ENCODE results near the gene FRRS1L.
A peak's percentile ranks its signal among the peaks of the same experiment; 100 is the strongest.
"Not testable (repeated sequence)": the region's sequence is repeated elsewhere in the genome, so short reads cannot be mapped to it uniquely, and the experiment has no call there.

Gene FRRS1L

DNA sequence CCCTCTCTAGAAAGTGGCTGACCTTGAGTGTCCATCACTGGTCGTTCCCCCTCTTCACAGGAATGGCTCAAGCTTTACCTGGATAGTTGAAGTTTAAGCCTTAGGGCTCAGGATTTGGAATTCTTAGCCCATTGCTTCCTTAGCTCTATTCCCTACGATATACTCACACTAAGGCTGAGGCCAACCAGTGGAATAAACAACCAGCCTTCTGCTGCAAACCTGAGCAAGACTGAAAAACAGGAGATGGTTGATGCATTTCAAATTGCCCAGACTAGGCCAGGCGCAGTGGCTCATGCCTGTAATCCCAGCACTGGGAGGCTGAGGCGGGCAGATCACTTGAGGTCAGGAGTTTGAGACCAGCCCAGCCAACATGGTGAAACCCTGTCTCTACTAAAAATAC lies 40.4 kb downstream of the FRRS1L start:
- not testable (repeated sequence) for DNase-seq

DNA sequence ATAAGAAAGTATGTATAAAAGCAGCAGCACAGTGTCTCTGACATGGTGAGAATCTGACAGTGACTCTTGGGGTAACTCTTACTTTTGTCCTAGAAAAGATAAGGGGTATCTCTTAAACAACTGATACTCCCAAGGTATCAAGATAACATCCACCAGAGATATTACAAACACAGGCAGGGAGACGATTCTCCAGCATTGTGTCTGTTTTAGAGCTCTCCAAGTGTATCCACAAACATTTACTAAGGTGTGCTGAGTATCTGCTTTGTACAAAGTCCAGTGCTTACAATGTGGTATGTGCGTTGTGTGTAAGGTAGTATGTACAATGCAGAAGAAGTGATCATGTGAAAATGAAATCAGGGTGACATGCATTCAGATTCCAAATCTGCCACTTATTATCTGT lies 42.9 kb downstream of the FRRS1L start:
- DNase-seq, result no peak

DNA sequence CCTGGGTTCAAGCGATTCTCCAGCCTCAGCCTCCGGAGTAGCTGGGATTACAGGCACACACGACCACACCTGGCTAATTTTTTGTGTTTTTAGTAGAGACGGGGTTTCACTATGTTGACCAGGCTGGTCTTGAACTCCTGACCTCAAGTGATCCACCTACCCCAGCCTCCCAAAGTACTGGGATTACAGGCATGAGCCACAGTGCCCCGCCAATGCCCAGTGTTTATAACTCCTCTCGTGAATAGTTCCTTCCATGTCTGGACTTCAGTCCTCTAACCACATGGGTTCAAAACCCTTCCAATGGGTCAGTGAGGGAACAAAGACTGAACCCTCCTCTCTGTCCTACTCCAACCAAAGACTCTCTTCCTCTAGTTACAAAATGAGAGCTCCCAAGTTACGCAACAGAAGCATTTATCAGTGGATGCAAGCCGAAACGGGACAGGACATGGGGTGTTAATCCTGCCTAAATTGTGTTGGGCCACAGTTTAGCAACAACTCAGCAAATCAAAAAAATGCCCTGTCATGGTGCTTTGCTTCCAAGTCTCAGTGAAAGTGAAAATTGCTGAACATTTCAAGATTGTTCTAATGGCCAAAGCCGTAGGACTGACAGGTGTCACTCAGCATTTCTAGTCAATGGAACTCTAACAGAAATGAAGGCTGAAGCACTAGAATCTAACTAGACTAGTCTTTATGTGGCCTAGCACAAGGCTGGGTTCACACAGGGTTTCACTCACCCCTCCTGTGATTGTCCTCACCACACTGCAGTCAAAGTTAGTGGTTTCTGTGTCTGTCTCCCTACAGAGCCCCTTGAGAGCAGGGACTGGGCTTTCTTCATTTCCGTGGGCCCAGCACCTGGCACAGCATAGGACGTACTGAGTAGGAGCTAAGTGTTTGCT lies 44.1 kb downstream of the FRRS1L start:
- no peak for DNase-seq

DNA sequence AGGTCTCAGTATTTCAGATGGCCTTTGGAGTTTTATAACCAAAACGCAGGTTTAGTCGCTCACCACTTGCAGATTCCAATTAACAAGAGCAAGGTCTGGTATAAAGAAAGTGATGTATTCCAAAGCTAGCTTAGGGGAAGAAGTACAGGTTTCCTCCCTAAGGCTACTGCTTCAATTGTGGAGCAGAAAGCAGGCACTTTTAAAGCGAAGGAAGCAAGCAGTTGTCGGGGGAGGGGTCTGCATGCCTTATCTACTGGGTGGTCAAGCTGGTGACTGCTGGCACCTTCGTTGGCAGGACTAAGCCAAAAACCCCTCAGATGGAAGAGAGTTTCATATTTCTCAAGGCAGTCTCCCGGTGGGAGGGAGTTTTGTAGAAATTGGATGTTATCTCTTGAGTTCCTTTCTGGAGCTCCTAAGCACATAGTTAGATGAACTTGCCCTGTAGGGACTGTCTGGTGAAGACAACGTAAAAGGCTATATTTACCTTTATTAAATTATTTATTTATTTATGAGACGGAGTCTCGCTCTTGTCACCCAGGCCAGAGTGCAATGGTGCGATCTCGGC lies 45.7 kb downstream of the FRRS1L start:
- no peak for DNase-seq

DNA sequence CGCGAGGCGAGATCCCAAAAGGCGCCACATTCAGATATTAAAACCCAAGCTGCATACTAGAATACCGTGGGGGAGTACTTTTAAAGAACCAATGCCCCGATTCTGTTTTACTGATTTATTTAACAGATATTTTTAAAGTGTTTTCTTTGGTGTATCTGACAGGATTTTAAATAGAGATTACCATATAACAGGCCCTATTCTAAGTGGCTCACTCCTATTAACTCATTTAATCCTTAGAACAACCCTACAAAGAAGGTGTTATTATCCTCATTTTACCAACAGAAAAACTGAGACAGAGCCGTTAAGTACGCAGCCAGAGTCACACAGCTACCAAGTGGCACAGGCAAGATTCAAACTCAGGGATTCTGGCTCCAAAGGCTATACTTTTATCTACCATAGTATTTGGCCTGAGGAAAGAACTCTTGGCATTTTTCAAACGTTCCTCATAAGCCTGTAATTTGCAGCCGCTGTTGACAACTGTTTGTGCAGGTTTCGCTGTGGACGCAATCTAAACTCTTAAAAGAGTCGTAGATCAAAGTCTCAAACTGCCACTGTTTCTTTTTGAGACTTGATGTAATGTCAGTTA lies 46.8 kb downstream of the FRRS1L start:
- DNase-seq, result no peak

DNA sequence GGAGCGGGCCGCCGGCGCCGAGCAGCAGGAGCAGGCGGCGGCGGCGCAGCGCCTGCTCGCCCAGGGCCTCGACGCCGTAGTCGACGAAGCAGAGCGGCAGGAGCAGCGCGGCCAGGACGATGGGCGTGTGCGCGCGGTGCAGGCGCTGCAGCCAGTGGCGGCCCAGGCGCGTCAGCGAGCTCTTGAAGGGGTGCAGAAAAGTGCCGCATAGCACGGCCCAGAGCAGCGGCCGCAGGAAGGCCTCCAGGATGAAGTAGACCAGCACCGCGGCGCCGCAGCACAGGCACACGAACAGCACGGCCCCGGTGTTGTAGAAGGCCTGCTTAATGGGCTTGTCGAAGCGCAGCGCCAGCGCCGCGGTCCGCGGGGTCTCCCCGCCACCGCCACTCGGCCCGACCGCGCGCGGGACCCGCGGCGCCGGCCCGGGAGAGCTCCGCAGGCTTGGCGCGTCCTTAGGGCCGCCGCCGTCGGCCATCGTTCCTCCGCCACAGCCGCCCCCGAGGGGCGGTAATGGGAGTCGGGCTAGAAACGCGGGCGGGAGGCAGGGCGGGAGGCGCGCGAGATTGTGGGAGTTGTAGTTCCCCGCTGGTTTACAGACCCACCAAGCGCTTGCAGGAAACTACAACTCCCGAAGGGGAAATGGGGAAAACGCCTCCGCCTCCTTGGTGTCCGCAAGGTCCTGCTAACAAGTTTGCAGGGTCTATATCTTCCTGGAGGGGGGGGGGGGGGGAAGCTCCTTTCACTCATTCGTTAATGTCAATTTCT lies 47.4 kb downstream of the FRRS1L start, which contains the start of gene TMEM245:
TMEM245 (minus strand) TSS at position 509 of the 765 bp plus-strand sequence; CDS start at position 475, 34 bp downstream.
- peak; percentile 92 for DNase-seq

DNA sequence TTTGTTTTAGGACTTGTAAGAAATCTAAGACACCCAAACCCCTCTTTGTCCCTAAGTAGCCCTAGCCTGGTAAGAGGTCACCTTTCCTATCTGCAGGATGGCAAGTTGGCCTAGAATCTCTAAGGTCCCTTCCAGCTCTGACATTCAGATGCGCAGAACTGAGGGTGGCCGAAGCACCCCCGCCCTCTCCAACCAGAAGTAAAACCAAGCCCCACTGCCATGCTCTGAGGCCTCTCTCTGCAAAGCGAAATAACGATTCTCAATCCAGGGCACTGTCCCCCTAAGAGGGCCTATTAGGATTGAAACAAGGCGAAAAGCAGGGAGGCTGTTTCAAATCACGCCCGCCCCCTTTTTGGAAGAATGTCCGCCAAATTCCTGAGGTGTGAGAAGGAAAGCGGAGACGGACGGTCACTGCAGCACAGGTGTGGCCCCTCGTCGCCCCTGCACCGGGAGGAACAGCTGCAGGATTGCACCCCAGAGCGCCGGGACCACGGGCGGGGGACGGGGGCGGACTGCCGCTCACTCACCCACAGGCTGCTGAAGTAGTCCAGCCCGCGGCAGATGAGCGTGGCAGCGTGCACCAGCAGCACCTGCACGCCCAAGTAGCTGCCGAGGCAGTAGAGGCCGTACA lies 48.1 kb downstream of the FRRS1L start:
- no peak for DNase-seq

DNA sequence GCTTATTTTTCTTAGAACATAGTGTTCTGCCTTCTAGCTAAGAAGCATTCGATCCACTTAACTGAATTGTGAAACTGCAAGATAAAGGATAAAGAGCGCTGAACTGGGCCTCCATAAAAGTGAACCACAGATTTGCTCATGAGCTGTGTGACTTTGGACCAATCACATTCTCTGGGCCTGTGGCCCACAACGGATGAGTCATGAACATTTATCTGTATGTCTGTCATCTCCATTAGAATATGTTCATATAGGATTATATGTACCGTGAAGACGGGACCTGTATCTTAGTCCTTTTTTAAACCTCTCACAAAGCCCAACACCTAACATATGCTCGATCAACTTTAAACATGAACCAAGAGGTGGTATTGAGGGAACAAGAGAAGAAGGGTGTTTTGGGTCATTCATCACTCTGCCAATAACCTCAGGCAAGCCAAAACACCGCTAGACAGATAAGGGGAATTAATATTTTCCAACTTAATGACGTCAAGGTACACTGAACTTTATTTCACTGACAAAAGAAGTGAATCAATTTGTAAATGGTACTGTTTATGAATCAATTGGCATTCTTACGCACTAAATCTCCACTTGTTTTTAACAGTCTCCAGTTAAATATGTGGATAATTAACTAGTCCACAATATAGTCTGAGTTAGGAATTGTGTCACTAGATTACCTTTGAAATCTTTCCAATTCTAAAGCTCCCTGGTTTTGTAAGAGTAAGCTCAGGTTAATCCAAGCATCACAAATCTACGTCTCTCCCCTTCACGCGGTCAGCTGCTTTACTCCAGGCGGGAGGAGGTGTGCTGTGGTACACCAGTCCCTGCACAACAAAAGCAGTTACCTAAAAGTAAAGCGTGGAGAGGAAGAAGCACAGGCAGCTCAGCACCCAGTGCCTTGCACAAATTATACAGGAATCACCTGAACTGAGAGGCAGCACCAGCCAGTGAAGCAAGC lies 48.9 kb downstream of the FRRS1L start:
- DNase-seq, result peak; percentile 57

DNA sequence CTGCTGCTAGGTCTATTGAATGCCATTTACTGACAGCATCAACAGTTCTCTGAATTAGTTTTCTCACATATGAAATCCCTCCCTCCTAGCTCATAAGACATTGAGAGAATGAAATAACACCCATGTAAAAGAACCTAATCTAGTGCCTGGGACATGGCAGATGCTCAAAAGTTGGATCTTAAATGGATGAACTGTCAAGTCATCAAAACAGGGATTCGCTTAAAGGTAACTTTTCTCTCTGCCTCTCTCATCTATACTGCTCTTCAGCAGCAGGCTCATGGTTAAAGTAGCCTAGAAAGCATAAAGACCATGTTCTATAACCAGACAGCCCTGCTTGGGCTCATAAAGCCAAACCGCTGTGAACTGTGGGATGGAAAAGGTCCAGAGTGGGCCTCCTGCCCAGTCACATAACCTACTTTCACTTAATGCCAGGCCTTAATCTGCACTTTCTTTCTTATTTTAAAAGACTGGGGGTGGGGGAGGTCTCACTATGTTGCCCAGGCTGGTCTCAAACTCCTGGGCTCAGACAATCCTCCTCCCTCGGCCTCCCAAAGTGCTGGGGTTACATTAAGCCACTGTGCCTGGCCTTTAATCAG lies 51.0 kb downstream of the FRRS1L start:
- DNase-seq, result no peak

DNA sequence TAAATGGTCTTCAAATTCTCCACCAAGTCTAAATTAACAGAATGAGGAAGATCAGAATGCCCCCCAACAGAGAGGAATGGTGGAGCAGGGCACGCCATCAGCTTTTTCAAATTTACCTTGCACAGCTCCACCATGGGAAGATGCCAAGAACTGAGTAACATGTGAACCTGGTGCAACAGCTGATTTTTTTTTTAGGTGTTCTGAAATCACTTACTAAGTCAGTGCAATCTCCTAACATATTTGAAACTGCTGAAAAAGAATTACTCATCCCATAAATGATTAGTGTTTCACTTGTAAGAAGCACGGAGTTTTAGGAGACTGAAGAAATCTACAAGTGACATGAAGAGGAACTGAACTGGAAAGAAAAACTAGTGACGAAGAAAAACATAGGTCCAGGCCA lies 52.4 kb downstream of the FRRS1L start:
- no peak for DNase-seq

DNA sequence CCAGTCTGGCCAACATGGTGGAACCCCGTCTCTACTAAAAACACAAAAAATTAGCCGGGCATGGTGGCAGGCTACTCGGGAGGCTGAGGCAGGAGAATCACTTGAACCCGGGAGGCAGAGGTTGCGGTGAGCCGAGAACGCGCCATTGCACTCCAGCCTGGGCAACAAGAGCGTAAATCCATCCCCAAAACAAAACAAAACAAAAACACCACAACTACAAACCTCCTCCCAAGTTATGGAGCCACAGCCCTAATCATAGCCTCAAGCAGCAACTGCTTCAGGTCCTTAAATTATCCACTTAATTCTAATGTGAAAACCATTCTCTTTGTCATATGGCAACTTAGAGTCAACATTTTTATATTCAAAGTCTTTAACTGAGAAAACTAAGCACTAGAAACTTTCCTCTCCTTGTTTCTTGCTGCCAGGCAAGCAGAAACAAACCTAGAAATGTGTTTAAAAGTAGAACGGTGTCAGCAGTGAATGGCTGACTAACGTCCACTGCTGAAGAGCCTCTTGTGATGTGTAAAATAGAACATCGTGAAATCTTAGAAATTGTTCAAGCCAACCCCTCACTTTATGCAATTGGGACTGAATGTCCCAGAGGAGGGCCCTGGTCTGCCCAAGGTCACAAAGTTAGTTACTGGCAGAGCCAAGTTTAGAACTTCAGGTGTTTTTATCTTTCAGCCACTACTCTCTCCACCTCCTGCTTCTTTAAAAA lies 53.0 kb downstream of the FRRS1L start:
- DNase-seq, result no peak

DNA sequence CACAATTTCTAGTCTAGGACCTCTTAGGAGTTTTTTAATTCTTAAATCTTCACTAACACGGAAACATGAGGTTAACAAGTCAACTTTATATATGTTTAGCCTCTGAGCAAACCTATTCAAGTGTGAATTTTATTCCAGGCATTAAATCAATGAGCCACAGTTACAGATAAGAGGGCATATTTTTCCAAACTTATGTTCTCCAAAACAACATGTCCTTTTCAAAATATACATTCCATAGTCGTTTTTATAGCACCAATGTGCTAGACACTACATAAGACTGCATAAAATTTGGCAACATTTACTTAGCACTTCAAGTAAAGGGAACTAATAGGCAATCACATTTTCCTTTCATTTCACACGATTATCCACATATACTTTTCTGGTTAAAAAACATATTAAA lies 53.8 kb downstream of the FRRS1L start:
- DNase-seq, result no peak

DNA sequence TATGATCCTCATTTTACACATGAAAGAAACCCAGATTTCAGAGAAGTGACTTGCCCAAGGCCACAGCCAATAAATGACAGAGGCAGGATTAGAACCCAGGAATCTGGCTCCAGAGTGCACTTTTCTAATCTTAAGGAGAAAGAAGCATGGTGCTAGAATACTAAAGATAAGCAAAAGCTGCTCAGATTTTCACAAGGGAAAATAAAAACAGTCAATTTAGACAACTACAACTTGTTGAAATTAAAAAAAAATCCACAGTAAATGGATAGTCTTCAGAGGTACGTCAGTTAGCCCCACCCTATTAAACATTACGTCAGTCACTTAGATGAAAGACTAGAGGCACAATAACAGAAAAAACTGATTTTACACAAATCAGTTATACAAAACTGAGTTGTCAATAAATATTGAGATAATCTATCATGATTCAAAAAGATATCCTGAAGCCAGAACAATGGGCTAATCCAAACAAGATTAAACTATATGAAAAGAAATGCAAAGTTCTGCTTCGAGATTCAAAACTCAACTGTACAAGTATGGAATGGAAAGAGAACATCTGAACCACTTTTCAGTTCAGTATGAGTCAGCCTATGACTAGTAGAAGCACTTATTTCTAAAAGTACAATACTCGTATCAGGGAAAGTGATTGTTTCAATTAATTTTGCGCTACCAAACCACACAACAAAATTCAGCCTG lies 56.6 kb downstream of the FRRS1L start:
- no peak for DNase-seq

DNA sequence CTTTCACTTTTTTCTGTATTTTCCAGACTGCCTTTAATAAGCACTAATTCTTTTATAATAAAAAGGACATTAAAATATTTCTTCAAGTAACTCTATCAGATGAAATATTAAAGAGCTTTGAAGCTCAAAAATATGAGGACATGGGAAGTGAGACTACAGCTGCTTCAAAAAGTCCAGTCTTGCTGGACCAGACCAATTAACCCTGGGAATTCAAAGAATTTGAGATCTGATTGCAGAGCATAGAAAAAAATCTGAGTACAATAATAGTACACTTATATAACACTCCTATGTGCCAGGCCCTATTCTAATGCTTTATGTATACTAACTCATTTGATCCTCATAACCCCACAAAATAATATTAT lies 57.1 kb downstream of the FRRS1L start:
- no peak for DNase-seq

DNA sequence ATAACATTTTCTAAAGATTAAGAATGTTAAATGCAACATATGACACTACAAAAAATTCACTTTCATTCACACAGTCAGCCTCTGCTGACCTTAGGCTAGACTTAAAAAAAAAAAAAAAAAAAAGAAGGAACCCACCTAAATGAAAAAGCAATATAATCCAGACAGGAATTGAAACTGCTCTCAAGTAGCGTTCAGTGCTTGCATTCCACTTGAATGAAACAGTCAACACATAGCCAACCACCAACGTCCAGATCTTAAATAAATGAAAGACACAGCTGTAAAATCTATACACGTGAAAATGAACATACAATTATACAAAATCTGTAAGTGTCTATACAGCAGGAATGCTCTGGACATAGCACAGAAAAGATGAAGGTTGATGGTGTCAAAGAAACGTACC lies 58.7 kb downstream of the FRRS1L start:
- DNase-seq, result no peak

DNA sequence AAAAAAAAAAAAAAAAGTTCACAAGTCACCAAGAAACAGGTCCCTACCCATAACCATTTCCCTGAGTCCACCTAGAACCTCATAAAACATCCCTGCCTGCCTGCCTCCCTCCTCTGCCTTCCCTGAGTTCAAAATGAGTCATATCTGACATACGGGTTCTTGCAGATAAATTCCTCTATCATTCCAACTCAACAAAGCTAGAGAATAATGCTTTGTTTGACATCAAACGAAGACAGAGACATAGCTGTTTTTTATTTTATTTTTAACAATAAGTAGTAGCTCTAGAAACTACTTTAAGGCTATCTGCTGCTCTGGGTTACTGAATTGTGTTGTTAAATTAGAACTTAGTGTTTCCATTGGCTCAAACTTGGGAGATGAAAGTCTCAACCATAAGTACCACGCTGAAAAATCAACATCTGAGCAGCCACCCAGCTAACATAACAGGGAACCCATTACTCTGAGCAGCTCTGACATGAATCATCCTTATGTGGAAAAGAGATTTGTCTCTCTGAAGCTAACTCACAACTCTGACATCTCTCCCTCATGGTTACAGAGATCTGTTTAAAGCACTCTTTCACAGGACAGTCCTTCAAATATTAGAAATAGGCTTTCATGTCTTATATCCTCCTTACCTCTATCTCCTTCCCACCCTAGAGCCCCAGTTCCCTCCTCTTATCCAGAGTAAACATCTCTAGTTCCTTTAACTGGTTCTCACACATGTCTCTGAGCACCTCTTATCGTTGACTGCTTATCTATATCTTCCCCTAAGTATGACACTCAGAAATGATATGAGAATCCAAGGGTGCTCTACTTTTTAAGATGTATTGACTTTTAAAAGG lies 59.4 kb downstream of the FRRS1L start:
- DNase-seq, result peak; percentile 2

DNA sequence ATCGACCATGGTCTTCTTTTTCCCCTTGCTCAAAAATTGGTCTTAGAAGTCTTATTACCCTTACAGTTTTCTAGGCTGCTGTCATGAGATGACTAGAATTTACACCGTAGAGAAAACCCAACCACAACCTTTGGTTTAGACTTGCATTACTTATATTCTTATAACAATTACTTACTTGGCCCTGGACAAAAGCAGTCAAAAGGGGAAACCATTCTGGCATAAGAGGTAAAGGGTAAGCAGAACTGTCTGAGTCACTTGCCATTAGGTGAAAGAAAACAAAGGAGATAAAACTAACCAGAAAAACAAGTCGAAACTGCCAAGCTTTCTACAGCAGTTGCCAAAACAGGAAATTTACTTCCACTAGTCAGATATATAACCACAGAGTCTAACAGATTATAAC lies 65.2 kb downstream of the FRRS1L start:
- no peak for DNase-seq

DNA sequence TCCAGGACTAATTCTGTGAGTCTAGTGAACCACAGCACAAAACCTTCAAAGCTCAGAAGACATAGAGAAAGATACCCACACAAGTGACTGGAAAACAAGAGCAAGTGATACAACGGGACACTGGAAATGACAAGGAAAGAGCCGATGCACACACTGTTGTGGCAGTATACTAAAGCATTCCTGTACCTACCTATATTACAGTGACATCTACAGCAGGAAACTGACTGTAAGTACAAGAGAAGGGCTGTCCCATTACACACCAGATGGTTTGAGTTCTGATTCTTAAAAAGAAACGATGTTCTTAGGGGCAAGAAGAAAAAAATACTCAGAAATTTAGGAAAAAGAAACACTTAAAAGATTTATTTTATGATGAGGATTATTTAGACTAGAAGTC lies 65.8 kb downstream of the FRRS1L start:
- no peak for DNase-seq

Measured in T1000 (cell line).